SK-N-DZ (cell line): ENCODE data around the gene PTRHD1.
A peak's percentile ranks its signal among the peaks of the same experiment; 100 is the strongest.

Experiments
- DNase-seq: peaks from one replicate; pipeline ENCODE4 v3.0.0-alpha.2; 2015; ENCODE audit warnings: low spot score

The PTRHD1 gene

DNA sequence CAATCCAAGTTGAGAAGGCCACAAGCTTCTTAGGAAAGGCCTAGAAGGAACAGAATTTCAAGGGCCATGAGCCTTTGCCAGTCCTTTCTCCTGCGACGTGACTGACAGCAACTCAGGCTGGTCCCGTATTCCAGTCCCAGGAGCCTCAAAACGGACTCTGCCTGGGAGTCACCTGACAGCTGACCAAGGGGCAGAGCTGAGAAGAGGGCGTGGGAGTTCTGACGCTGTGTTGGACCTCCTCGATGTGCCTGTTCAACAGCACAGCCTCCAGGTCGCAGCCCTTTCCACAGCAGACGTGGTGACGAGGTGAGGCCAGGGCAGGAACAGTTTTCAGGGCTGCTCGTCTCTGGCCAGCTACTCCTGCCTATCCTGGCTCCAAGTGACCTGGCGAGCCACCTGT, 37.6 kb upstream of the PTRHD1 start:
- no peak for DNase-seq

DNA sequence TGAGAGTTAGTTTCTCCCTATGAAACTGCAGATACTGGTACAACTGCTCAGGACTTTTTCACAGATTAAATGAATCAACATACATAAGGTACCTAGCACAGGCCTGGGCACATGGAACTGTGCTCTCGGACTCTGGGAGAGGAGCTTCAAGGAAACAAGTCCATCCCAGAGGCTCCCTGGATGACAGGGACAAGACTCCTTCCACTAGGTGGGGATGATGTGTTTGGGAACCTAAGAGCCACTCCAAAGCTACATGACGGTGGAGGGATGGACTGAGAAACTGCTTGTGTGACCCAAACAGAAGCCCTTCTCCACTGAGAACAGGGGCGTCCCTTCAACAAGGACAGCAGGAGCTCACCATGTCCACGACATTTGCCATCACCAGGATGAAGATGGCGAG, 37.2 kb upstream of the PTRHD1 start:
- no peak for DNase-seq

DNA sequence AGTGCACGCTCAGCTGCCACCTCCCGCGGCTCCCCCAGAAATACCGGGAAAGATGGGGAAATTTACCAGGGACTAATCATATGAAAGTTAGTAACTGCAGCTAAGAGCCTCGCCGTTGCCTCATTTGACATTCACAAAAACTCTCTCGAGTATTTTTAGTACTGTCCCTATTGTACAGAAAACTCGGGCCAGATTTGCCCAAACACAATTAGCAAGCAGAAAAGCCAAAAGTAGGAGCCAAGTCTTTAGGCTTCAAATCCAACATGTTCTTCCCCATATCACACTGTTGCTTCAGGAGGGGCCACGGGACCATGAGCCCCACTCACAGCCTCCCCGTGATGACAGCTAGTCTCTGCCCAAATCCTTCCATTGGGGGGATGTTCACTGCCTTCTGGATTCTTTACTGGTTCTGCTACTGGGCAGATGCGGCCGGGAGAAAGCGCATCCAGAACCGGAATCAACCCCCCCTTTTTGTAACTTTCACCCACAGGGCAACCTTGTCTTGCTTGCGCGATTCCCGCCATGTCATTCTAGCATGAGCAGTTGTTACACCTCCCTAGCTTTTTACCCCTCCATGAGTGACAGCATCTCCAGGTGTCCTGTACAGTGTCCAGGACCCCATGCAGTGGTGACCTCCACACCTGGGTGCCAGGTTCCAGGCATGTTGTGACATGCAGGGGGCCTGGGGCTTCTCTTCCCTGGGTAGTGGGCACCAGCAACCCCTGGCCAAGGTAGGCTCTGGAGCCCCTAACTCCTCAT, 35.2 kb upstream of the PTRHD1 start:
- DNase-seq, result no peak

DNA sequence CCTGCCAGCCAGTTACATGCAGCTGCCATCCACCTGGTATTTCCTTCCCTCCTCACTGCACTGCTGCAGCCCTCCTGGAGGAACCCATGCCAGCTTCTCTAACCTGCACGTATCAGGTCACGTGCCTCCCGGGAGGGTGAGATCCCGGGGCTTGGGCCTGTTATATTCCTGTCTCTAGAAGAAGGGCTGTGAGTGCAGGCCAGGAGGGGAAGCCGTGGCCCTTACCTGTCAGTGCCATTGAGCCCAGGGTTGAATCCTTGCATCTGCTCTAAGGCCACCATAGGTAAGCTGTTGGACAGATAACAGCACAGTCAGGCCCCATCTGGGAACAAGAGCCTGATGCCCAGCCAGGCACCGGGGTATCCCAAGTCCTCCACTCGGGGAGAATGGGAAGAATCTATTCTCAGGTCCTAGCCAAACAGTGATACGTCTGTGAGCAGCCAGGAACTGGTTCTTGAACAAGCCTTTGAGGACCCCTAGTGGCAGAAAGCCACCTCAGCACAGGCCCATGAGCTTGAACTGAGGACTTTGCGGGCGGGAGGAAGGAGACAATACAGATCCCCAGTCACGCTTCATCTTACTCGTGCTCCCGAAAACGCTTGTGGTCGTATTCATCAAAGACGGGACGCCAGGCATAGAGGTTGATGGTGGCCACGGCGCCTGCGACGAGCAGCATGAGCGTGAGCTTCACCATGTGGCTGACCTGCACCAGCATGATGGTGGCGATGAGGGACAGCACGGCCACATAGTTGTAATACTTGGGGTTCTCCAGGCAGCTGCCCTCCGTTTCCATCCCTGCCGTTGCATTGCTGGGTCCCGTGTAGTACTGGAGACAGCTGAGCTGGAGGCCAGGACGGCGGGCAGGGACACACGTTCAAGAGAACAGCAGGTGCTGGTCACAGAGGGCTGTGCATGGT, 34.4 kb upstream of the PTRHD1 start:
- peak; percentile 73 for DNase-seq

DNA sequence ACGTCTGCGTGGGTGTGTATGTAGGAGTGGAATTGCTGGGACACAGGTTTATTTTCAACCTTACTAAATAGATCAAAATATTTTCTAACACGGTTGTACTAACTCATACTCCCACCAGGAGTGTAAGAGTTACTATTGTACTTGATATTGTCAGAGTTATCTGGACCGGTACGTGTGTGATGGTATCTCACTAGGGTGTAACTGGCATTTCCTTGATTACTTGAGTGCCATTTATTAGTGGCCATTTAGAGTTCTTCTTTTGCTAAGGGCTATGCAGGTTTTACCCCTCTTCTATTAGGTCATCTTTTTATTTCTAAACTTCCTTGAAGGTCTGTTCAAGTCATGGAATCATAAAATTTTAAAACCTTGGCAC, 33.6 kb upstream of the PTRHD1 start:
- no peak for DNase-seq

DNA sequence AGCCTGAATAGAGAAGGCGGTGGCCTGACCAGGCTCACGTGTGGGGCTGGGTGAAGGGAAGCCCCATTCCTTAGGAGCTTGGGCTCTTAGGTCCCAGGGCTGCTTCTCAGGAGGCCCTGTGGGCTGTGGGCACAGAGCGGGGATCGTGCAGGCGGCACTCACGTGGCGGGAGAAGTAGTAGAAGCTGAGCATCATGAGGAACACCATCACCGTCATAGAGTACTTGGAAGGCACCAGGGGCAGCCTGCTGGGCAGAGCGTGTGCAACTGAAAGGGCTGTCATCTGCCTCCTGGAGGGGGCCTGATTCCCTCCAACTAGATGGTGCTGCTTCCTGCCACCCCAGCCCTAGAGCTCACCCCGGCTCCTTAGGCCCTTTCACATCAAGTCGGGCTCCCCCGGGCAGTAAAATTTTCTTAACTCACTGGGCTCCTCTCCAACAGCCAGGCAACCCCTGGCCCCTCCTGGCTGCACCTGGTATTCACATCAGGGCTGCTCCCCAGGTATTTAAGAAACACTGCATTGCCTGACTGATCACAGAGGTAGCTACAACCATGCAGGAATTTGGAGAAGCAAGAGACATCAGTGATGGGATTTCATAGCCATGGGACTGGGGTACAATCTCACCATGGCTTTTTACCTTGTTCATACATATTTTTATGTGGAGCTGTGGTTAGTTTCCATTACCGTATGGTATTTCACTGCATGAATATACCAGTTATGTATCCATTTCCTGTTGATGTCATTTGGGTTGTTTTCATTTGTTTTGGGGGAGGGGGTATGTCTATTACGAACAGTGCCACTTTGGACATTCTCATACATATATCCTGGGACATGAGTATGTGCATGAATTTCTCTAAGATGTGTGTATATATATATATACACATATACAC, 32.9 kb upstream of the PTRHD1 start:
- no peak for DNase-seq

DNA sequence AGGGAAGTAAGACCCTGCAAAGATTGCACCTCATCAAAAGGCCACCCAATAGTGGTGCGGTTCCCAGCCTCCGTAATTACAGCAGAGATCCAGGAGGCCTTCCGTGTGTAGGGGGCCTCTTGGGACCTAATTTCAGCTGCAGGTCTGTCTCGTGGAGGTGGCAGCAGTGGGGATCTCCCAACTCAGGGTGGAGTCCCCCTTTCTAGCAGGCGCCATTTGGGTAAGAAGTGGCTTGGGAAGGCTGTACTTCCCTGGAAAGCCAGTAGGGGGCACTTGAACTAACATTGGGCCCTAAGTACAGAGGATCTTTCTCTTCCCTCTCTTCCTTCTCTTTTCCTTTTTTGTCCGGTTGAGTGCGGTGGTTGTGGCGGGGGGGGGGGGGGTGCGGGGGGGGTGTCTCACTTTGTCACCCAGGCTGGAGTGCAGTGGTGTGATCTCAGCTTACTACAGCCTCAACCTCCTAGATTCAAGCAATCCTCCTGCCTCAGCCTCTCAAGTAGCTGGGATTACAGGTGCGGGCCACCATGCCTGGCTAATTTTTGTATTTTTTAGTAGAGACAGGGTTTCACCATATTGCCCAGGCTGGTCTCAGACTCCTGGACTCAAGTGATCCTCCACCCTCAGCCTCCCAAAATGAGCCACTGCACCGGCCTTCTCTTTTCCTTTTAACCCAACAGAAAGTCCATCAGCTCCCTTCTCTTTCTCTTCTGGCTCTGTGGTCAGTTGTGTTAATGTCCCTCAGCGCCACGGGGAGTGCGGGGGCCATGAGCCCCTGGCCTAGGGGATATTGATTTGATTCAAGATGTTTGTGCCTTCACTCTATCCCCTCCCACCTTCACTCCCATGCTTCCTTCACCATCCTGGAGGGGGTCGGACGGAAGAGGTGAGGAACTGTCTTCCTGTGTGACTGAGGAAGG, 32.0 kb upstream of the PTRHD1 start:
- no peak for DNase-seq

DNA sequence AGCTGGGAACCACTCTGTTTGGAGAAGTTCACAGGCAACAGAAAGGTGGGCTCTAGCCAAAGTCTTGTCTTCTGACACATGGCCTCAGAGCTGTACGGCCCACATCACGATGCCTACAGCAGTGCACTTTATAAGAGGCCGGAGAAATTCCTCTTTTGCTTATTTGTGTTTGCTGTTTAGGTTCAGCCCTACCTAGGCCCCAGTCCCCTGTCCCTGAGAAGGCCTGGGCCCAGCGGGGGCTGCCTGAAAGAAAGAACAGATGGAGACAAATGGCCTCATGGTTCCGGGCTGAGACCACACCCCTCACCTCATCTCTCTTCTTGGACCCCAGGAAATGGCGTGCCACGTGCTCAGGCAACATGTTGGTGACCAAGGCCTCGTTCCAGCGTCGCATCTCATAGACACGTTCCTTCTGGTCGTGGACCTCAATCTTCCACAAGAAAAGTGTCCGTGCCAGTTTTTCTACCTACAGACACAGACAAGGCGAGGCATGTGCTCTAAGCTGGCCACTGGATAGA, 30.9 kb upstream of the PTRHD1 start:
- DNase-seq, result no peak

DNA sequence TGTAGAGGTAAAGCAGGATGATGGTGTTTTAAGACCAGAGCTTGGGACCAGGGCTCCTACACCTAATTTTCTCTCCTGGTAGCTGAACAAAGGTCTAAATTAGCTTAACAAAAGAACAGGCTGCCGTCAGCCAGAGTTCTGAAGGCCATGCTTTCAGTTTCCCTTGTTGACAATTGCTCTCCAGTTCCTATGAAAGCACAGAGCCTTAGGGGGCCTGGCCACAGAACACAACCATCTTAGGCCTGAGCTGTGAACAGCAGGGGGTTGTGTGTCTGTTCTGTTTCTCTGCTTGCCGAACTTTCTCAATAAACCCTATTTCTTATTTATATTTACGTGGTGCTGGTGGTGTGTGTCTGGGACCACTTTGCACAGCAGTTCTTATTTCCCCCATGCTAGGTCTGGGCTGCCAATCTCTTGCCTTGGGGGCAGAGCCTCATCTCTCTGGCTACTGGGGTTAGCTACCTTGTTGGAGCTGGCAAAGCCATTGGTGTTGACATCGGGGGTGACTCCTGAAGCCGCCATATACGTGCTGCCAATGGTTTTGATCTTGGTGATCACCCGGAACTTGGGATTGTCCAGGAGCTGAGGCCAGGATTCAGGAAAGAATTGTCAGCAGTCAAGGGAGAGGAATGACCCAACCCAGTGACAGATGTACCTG, 29.0 kb upstream of the PTRHD1 start:
- DNase-seq, result no peak

DNA sequence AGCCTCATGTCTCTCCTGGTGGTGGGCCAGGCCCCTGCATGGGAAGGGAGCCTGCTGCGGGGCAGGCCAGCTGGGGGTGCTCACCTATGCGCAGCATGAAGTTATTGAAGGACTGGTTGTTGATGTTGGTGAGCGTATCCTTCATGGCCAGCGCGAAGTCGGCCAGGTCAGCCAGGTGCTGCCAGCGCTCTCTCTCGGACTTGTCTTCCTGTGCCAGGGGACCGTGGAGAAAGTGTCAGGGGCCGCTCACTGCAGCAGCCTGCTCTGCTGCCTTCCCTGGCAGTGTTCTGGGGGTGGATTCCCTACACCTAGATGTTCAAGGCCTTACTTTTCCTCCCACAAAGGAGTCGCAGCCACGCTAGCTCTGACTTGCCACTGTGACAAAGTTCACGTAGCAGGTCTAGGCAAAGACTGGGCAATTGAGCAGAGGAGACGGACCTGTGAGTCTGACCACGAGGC, 28.3 kb upstream of the PTRHD1 start:
- no peak for DNase-seq

DNA sequence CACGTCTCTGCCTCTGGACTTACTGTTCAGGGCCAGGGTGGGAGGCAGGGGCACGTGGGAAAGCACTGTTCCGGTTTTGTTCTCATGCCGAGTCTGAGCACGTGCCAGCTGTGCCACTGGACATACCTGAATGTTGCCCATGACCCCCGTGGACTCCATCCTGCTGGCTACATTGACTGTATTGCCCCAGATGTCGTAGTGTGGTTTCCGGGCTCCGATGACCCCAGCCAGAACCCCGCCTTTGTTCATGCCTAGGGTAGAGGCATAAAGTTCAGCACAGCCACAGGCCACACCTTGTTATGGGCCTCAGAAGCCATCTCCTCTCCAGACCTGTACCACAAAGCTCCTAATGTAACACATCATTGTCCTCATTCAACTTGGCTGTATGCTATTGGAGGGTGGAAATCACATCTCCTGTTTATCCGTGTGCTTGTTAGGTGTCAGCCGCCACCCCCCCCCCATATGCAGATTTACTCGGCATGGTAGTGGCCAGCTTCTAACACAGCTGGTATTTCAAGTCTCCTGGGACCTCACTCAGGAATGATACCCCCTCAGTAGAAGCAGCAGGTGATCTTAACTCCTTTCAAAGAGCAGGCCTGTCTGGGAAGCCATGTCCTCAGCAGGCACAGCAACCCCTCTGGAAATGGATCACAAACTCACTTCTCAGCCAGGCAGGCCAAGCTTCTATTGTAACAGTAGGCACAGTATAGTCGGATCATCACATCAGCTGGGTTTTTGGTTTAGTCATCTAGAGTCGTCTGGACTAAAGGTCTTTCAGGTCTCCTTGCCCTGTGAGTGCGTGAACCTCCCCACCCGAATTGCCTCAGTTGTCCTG, 27.6 kb upstream of the PTRHD1 start:
- no peak for DNase-seq

DNA sequence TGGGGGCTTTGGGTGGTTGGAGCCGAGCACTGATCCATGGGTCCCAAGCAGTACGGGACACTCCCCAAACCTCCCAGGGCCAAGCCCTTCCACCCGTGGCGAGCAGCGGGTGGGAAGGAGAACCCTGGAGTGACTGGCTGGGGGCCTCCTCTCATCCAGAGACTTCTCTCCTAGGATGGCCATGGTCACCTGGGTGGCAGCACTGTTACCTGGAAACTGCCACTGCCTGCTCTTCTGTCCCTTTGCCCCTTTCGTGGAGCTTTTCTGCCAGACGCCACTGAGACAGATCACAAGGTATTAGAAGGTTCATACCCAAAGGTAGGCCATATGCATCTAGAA, 27.0 kb upstream of the PTRHD1 start:
- no peak for DNase-seq

DNA sequence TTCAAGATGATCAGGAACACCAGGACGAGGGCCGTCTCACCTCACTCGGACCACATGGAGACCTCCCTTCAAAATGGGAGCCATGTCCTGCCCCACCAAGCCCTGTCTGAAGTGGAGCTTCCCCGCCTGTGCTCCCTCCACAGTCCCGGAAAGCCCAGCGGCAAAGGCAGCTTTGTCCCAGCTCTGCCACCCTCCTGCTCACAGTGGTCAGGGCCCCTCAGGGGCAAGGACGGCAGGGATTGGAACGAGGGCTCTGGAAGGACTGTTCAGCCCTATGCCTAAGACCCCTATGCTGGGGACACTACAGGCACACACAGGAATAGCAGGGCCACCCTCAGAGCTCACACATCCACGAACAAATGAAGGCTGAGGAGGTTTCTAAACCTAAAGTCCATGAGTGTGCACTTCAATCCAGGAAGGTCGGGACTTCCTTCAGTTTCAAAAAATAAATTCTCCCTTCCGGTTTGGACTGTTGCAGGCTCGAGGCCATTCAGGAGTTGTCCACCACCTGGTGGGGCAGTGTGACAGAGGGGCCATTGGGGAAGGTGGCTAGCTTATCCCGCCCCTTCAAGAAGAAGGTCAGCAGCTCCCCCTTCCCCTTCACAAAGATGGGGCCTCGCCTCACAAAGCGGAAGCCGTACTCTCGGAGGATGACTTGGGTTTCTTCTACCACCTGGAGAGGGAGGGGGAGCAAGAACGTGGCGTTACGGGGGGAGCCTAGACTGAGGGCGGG, 26.4 kb upstream of the PTRHD1 start:
- no peak for DNase-seq

DNA sequence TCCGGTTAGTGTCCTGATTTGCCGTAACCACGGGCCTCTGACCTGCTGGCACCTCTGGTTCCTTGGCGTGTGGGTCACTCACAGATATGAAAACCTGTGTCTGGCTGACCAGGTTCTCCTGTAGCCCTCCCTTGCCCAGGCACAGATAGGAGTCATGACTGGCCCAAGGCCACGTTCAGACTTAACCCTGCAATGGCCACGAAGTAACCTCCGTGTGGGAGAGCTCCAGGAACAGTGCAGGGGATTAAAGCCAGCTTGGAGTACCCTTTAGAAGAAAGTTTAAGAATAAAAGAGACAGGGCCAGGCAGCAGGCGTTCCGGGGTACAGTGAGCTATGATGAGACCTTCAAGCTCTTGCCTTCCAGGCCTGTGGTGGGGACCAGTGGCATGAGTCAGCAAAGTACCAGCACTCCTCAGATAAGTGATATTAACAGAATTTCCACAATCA, 25.6 kb upstream of the PTRHD1 start:
- no peak for DNase-seq

DNA sequence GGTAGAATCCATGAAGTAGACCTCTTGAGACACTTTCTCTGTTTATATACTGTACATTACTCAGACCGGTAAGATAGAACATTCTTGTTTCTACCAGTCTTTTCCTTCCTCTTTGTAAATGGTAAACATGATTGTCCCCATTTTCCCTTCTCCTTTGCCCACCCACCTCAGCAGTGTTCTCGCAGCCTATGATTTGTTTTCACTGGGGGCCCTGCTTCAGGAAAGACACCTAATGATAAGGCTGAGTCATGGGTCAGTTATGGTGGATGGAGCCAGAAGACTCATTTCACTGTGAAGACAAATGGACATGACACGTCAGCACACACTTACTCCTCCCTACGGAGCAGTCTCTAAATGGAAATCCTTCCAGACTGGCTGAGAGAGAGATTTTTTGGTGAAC, 23.7 kb upstream of the PTRHD1 start:
- DNase-seq, result no peak

DNA sequence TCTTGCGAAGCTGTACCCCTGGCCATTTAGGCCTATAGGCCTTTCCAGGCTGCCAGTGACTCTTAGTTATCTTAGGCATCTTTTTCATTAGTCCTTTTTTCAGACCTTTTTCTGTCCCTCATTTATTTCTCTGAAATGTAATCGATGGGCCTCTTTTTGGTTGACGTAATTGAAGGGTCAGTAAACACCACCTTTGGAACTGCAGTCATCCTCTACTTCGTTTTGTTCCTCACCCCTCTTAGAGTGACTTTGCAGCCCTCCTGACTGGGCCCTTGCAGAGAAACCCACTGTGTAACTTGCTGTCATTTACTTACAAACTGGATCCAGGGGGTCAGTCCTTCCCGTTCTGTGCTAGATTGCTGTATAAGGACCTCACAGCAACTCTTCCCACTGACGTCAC, 23.2 kb upstream of the PTRHD1 start:
- DNase-seq, result no peak

DNA sequence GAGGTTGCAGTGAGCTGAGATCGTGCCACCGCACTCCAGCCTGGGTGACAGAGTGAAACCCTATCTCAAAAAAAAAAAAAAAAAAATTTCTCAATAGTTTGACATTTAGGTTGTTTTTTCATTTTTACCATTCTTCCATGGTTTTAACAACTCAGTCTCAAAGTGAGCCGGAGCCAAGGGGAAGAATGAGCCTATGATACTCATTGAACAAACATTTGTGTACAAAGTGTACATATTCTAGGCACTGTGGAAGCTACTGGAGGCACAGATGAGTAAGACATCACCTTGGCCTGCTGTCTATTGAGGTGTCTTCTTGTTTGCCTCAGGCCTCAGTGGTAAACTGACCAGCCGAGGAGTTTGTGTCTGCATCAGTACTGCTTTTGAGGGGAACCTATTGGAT, 22.0 kb upstream of the PTRHD1 start:
- DNase-seq, result no peak

DNA sequence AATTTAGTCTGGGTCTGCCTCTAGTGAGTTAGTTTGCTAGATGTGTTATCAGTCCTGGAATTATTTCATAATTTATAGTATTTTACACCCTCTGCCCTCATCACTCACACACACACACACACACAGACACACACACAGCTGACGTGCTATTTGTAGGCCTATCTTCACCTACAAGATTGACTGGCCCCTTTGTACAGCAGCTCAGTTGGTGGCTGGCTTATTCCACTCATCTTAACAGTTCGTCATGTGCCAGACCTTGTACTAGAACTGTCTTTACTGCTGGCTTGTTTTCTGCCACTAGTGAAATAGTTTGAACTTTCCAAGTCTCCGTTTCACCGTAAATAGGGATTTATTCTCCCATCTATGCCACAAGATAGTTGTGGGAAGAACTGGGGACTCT, 21.3 kb upstream of the PTRHD1 start:
- DNase-seq, result no peak
